Endodermal cell (in vitro differentiated cells): ENCODE results near the gene BCL2L11. TPM values are rescaled to one million over a fixed set of nuclear protein-coding genes. Genes with fewer than 3 reads are reported as not detected.

Experiments
- DNase-seq: peaks from one replicate; pipeline ENCODE4 v3.0.0-alpha.2; 2017
- H3K27ac ChIP-seq: 2 replicates; pipeline ENCODE4 v1.5.1; 2013; ENCODE audit warnings: mild to moderate bottlenecking, low read depth, low read length, moderate library complexity
- H3K27me3 ChIP-seq: 2 replicates; pipeline ENCODE4 v1.6.1; 2013; ENCODE audit warnings: mild to moderate bottlenecking, low read length, moderate library complexity; ENCODE audit not compliant: insufficient read depth, control insufficient read depth, poor library complexity, severe bottlenecking
- H3K36me3 ChIP-seq: 2 replicates; pipeline ENCODE4 v1.7.0; 2013; ENCODE audit warnings: mild to moderate bottlenecking, low read length, moderate library complexity; ENCODE audit not compliant: control insufficient read depth, insufficient read depth
- H3K4me1 ChIP-seq: one replicate; pipeline ENCODE4 v1.7.0; 2013; ENCODE audit warnings: low read length; ENCODE audit not compliant: control insufficient read depth, insufficient read depth
- H3K4me3 ChIP-seq: 2 replicates; pipeline ENCODE4 v1.5.1; 2013; ENCODE audit warnings: mild to moderate bottlenecking, low read length, moderate library complexity
- H3K9ac ChIP-seq: 2 replicates; pipeline ENCODE4 v1.6.1; 2013; ENCODE audit warnings: mild to moderate bottlenecking, low read length, moderate library complexity; ENCODE audit not compliant: poor library complexity, severe bottlenecking; ENCODE audit errors: extremely low read depth
- H3K9me3 ChIP-seq: 2 replicates; pipeline ENCODE4 v1.6.1; 2013; ENCODE audit warnings: mild to moderate bottlenecking, low read length, moderate library complexity; ENCODE audit not compliant: control insufficient read depth
- H3K27ac Mint-ChIP-seq: 2 replicates; pipeline ENCODE4 v1.8.0; 2020; ENCODE audit warnings: mixed read lengths
- H3K27me3 Mint-ChIP-seq: 2 replicates; pipeline ENCODE4 v1.8.0; 2021; ENCODE audit warnings: mild to moderate bottlenecking, mixed read lengths; ENCODE audit not compliant: insufficient read depth
- H3K36me3 Mint-ChIP-seq: 2 replicates; pipeline ENCODE4 v1.8.0; 2020; ENCODE audit warnings: low read depth, mixed read lengths
- H3K4me1 Mint-ChIP-seq: 2 replicates; pipeline ENCODE4 v1.8.0; 2020; ENCODE audit warnings: mixed read lengths
- H3K4me3 Mint-ChIP-seq: 2 replicates; pipeline ENCODE4 v1.8.0; 2020; ENCODE audit warnings: mild to moderate bottlenecking, moderate library complexity, mixed read lengths
- H3K9me3 Mint-ChIP-seq: 2 replicates; pipeline ENCODE4 v1.8.0; 2020; ENCODE audit warnings: mild to moderate bottlenecking, mixed read lengths
- WGBS, 2 experiments: methylation state at CpG; one replicate each; pipeline versions ENCODE4 v1.1.5 to v1.1.7; 2013; ENCODE audit warnings: missing lambda C conversion rate in 2 of 2, mixed read lengths in 1 of 2; ENCODE audit not compliant: insufficient coverage in 1 of 2, insufficient read length in 1 of 2; 5-methylcytosine and 5-hydroxymethylcytosine counted together
- total RNA-seq, 2 donors: library from RNA; stranded (reverse); fragmentation: NEBNext Ultra II Directional in 1 of 2; extraction: Animal tissue kit (Norgen Biotek cat#: 25700) in 1 of 2; gene quantifications; 2 replicates in 1 of 2; 3 replicates in 1 of 2; pipeline ENCODE4 v1.2.1, GENCODE V29; 2021
- TF ChIP-seq, protein P1 (sequence below): fragments of 200-600 bp; sonication (generic); conservative IDR thresholded peaks from 2 replicates; pipeline ENCODE4 v1.5.0; 2021; ENCODE audit warnings: antibody characterized with exemption, mild to moderate bottlenecking

Gene BCL2L11
- total RNA-seq, 2 donors from 2014 or later, result 16.7 to 21.0 TPM

GRCh38 chr2:111194835-111195621 lies 74.3 kb downstream of the BCL2L11 start:
- H3K9ac ChIP-seq, result no peak overlapping the region
- H3K27me3 ChIP-seq, result no peaks in the 10 kb centered on the region
- H3K4me3 Mint-ChIP-seq, result no peak overlapping the region
- TF ChIP-seq, protein P1, sequence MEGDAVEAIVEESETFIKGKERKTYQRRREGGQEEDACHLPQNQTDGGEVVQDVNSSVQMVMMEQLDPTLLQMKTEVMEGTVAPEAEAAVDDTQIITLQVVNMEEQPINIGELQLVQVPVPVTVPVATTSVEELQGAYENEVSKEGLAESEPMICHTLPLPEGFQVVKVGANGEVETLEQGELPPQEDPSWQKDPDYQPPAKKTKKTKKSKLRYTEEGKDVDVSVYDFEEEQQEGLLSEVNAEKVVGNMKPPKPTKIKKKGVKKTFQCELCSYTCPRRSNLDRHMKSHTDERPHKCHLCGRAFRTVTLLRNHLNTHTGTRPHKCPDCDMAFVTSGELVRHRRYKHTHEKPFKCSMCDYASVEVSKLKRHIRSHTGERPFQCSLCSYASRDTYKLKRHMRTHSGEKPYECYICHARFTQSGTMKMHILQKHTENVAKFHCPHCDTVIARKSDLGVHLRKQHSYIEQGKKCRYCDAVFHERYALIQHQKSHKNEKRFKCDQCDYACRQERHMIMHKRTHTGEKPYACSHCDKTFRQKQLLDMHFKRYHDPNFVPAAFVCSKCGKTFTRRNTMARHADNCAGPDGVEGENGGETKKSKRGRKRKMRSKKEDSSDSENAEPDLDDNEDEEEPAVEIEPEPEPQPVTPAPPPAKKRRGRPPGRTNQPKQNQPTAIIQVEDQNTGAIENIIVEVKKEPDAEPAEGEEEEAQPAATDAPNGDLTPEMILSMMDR, result peak; percentile 31
- 86 to 88% methylated on average over 7 to 8 of the region's 8 CpGs for WGBS, 2 experiments
- peaks cover 29% of the 10 kb centered on the region for H3K4me1 Mint-ChIP-seq
- peaks cover 2% of the 10 kb centered on the region for H3K27me3 Mint-ChIP-seq
- no peak overlapping the region for H3K4me3 ChIP-seq
- no peaks in the 10 kb centered on the region for H3K36me3 Mint-ChIP-seq
- no peaks in the 10 kb centered on the region for H3K36me3 ChIP-seq
- H3K4me1 ChIP-seq, result peaks cover 15% of the 10 kb centered on the region
- DNase-seq, result peak; percentile 55
- no peaks in the 10 kb centered on the region for H3K9me3 ChIP-seq
- H3K27ac ChIP-seq, result no peak overlapping the region
- H3K27ac Mint-ChIP-seq, result no peak overlapping the region
- no peaks in the 10 kb centered on the region for H3K9me3 Mint-ChIP-seq

DNA sequence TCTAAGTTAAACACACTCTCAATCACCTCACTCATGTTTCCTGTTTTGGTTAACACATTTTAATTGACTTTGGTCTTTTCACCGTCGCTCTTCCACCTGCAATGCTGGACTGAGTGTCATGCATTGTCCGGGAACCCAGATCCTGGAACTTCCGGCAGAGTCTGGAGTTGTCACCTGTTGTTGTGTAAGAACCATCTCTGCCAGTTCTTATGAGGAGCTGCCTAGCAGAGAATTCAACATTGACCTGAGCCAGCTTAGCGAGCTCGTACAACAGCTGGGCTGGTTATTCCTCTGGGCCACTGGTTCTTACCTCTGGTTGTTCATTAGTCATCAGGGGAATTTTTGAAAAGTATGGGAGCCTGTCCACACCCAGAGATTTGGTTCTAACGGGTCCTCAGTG lies 75.7 kb downstream of the BCL2L11 start:
- Histone ChIP-seq H3K27me3 (no peaks in the 10 kb centered on the region), H3K36me3 (no peaks in the 10 kb centered on the region), H3K27ac (no peak overlapping the region), H3K9me3 (no peaks in the 10 kb centered on the region), H3K9ac (no peak overlapping the region), H3K4me1 (peaks cover 22% of the 10 kb centered on the region), H3K4me3 (no peak overlapping the region)
- DNase-seq, result peak; percentile 14
- WGBS, 2 experiments, result 91 to 94% methylated on average over 7 of the region's 7 CpGs
- H3K27me3 Mint-ChIP-seq, result peaks cover 2% of the 10 kb centered on the region
- no peak overlapping the region for H3K27ac Mint-ChIP-seq
- H3K36me3 Mint-ChIP-seq, result no peaks in the 10 kb centered on the region
- no peak overlapping the region for H3K4me3 Mint-ChIP-seq
- H3K4me1 Mint-ChIP-seq, result peaks cover 34% of the 10 kb centered on the region
- H3K9me3 Mint-ChIP-seq, result no peaks in the 10 kb centered on the region
- TF ChIP-seq, protein P1, result no peak

DNA sequence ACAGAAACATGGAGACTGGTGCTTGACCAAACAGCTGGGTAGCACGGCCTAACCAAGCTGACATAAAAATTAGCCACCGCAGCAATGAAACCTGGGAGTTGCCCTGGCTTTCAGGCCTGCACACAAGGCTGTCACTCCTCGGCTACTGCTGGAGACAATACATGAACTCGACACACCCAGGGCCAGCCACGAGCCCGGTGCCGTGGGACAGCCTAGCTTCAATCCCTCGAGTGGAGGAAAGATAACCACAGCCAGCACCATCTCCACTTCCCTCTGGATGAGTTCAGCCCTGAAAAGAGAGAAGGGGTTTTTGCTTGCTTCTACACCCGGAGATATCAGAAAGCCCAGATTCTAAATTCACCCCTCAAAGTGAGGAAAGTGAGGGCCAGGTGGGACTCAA lies 78.0 kb downstream of the BCL2L11 start:
- no peaks in the 10 kb centered on the region for H3K36me3 Mint-ChIP-seq
- peak; percentile 18 for DNase-seq
- peaks cover 27% of the 10 kb centered on the region for H3K4me1 Mint-ChIP-seq
- Histone ChIP-seq H3K27me3 (no peaks in the 10 kb centered on the region), H3K9ac (no peak overlapping the region), H3K27ac (no peak overlapping the region), H3K4me1 (peaks cover 13% of the 10 kb centered on the region), H3K4me3 (no peak overlapping the region), H3K36me3 (no peaks in the 10 kb centered on the region), H3K9me3 (no peaks in the 10 kb centered on the region)
- no peaks in the 10 kb centered on the region for H3K9me3 Mint-ChIP-seq
- no peak overlapping the region for H3K27ac Mint-ChIP-seq
- no peak overlapping the region for H3K4me3 Mint-ChIP-seq
- 91 to 96% methylated on average over 4 to 9 of the region's 9 CpGs for WGBS, 2 experiments
- TF ChIP-seq, protein P1, result no peak
- peaks cover 2% of the 10 kb centered on the region for H3K27me3 Mint-ChIP-seq
